HepG2 (cell line): ENCODE data around the gene DNAJC30. TPM values are rescaled to one million over a fixed set of nuclear protein-coding genes. Genes with fewer than 3 reads are reported as not detected.

ENCODE experiments used
- ATAC-seq: fragments of 200-7000 bp; cut with Tn5 transposase; 3 replicates; pipeline ENCODE4 v1.9.1; 2020; ENCODE audit warnings: mild to moderate bottlenecking, moderate library complexity
- BruUV-seq: library from RNA; stranded (reverse); fragments of 400-500 nt; replicated peaks from 2 replicates; lab custom pipeline; 2021; lab: Mats Ljungman, UMichigan
- CTCF ChIA-PET: fragments of 300-600 bp; formaldehyde crosslinking; extraction: SDS; loops from one replicate; lab custom pipeline; 2021; ENCODE audit warnings: low total read pairs, inconsistent platforms, low intra/inter-chr PET ratio; lab: Yijun Ruan, JAX
- POLR2A ChIA-PET: fragments of 350-600 bp; sonication (Branson Sonifier 250); formaldehyde crosslinking; loops from one replicate; lab custom pipeline; 2020; ENCODE audit warnings: antibody characterized with exemption, inconsistent platforms; lab: Yijun Ruan, JAX
- DNase-seq: peaks from one replicate; pipeline ENCODE4 v3.0.0-alpha.2; 2015; ENCODE audit warnings: low spot score
- FAIRE-seq: peaks from 3 replicates; lab custom pipeline; 2011; peaks lifted over from hg19 to GRCh38; lab: Jason Lieb, UNC
- H2AFZ ChIP-seq: one replicate; pipeline ENCODE4 v1.6.1; 2011; ENCODE audit warnings: low read length, inconsistent platforms
- H3K27ac ChIP-seq: fragments of 300-600 bp; 3 replicates; pipeline ENCODE4 v1.8.0; 2011; ENCODE audit warnings: mixed run types, mild to moderate bottlenecking, mixed read lengths, low read length, inconsistent platforms; ENCODE audit not compliant: insufficient read depth; ENCODE audit errors: extremely low read length
- H3K27me3 ChIP-seq, 2 experiments: fragments of 200-600 bp in 1 of 2; 2 replicates in 1 of 2; 3 replicates in 1 of 2; pipeline versions ENCODE4 v1.6.0 to v1.8.0; 2011; ENCODE audit warnings: low read length in 2 of 2, mild to moderate bottlenecking in 2 of 2, moderate library complexity in 2 of 2, inconsistent platforms in 1 of 2; ENCODE audit not compliant: insufficient read depth in 2 of 2, control insufficient read depth in 1 of 2
- H3K36me3 ChIP-seq, 2 experiments: fragments of 200-600 bp in 1 of 2; replicated peaks in 1 of 2; 2 replicates in 1 of 2; 3 replicates in 1 of 2; pipeline versions ENCODE4 v1.5.1 to v1.8.0; 2011; ENCODE audit warnings: low read length in 2 of 2, inconsistent platforms in 1 of 2; ENCODE audit not compliant: insufficient read depth in 2 of 2, control insufficient read depth in 1 of 2
- H3K4me1 ChIP-seq: 2 replicates; pipeline ENCODE4 v1.5.1; 2012; ENCODE audit warnings: low read length, inconsistent platforms; ENCODE audit not compliant: insufficient read depth
- H3K4me2 ChIP-seq: 2 replicates; pipeline ENCODE4 v1.6.0; 2011; ENCODE audit warnings: low read depth, low read length, inconsistent platforms
- H3K4me3 ChIP-seq, 3 experiments: fragments of 200-600 bp in 1 of 3; sonication (generic), shearing (Covaris generic) in 1 of 3; replicated peaks in 1 of 3; 2 replicates each; pipeline ENCODE4 v1.5.1; 2011 to 2016; ENCODE audit warnings: low read length in 3 of 3, inconsistent platforms in 2 of 3, low read depth in 2 of 3, mild to moderate bottlenecking in 2 of 3, control low read depth in 1 of 3, mixed read lengths in 1 of 3; ENCODE audit not compliant: insufficient read depth in 1 of 3
- H3K79me2 ChIP-seq: one replicate; pipeline ENCODE4 v1.6.1; 2011; ENCODE audit warnings: low read length, inconsistent platforms; ENCODE audit not compliant: insufficient read depth
- H3K9ac ChIP-seq: 2 replicates; pipeline ENCODE4 v1.6.0; 2011; ENCODE audit warnings: mild to moderate bottlenecking, low read depth, low read length, inconsistent platforms; ENCODE audit not compliant: insufficient read depth
- H3K9me3 ChIP-seq: 2 replicates; pipeline ENCODE4 v1.5.1; 2012; ENCODE audit warnings: mild to moderate bottlenecking, low read length
- H4K20me1 ChIP-seq: 2 replicates; pipeline ENCODE4 v1.6.0; 2011; ENCODE audit warnings: inconsistent platforms, mild to moderate bottlenecking, low read length, moderate library complexity; ENCODE audit not compliant: insufficient read depth
- ZSCAN12 ChIP-seq: sonication (generic); formaldehyde crosslinking; IDR thresholded peaks from 2 replicates; pipeline ENCODE4 v1.9.0; 2021; ENCODE audit warnings: mild to moderate bottlenecking, missing genetic modification reagents
- WGBS: methylation state at CpG from one replicate; pipeline ENCODE4 v1.1.6; 2017; ENCODE audit warnings: low lambda C conversion rate; 5-methylcytosine and 5-hydroxymethylcytosine counted together
- in situ Hi-C: cut with HindIII; loops from 2 replicates; pipeline ENCODE4 v1.10.0; 2017; ENCODE audit warnings: low pct_unique_long_range_greater_than_20kb; ENCODE audit not compliant: extremely low pct_ligation_motif_present
- intact Hi-C: fragments of 100-400 bp; cut with micrococcal nuclease; formaldehyde crosslinking; loops from one replicate; pipeline ENCODE4 v1.10.0; 2022; ENCODE audit not compliant: unreplicated experiment
- polyA plus RNA-seq, 8 experiments: library from polyadenylated mRNA; depleted of rRNA in 3 of 8; stranded (reverse) in 7 of 8; unstranded in 1 of 8; fragments of >200 nt; fragmentation: Illumina TruSeq in 4 of 8; extraction: Trizol in 4 of 8; gene quantifications; 2 replicates each; pipeline versions ENCODE4 v1.2.1 to v1.2.3, GENCODE V29; 2011 to 2016; ENCODE audit warnings: low read depth in 4 of 8, missing spikeins in 1 of 8, mixed read lengths in 1 of 8; ENCODE audit not compliant: insufficient read depth in 1 of 8
- total RNA-seq, 5 experiments: library from RNA; depleted of rRNA; stranded (reverse); fragments of >200 nt; fragmentation: Illumina TruSeq; extraction: Trizol; gene quantifications; 2 replicates each; pipeline ENCODE4 v1.2.3, GENCODE V29; 2016; ENCODE audit warnings: low read depth in 1 of 5
- TF ChIP-seq, protein P1 (sequence below): sonication (generic); formaldehyde crosslinking; IDR thresholded peaks from 2 replicates; pipeline ENCODE4 v1.4.0; 2020; ENCODE audit warnings: missing genetic modification reagents

The DNAJC30 gene
- total and polyA plus RNA-seq, 2 of the 13 experiments (the other 11 are each of a cell fraction or from before 2014, with no cell fraction given) = 3.3 to 3.8 TPM

DNA sequence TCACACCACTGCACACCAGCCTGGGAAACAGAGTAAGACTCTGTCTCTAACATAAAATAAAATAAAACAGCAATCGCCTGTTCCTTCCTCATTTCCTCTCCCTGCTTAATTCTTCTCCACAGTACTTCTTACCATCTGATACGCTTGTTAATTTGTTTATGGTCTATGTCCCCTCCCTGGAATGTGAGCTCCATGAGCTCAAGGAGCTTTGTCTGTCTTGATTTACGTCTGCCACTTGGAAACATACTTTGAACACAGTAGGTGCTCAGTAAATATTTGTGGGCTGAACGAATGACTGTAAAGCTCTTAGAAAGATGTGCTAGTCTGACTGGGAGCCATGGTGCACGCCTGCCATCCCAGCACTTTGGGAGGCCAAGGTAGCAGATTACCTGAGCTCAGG, 45.3 kb upstream of the DNAJC30 start:
- POLR2A ChIA-PET = interaction anchor here (0.7 to 1.3 kb wide), 4 partner anchors 10 to 124 kb away, joined by 3 to 5 read pairs (median 3); partner anchors contain the start of genes ABHD11 and MLXIPL
- H3K27ac ChIP-seq = no peak overlapping the region
- intact Hi-C loops = loop anchor here (5.0 kb wide), 1 partner anchor 116 kb away; no protein-coding TSS in a partner anchor

More for the DNA sequence above, 45.3 kb upstream of the DNAJC30 start:
- Histone ChIP-seq H3K36me3 (no peaks in the 10 kb centered on the region), H3K9ac (no peak overlapping the region), H3K4me1 (peaks cover 20% of the 10 kb centered on the region), H3K4me2 (no peak overlapping the region), H3K9me3 (no peaks in the 10 kb centered on the region), H3K4me3 (no peak overlapping the region), H4K20me1 (no peaks in the 10 kb centered on the region), H2AFZ (no peak overlapping the region), H3K27me3 (no peaks in the 10 kb centered on the region; a peak in 1 of 5 replicates), H3K79me2 (no peaks in the 10 kb centered on the region)
- BruUV-seq = no TSS peak
- TF ChIP-seq, protein P1, sequence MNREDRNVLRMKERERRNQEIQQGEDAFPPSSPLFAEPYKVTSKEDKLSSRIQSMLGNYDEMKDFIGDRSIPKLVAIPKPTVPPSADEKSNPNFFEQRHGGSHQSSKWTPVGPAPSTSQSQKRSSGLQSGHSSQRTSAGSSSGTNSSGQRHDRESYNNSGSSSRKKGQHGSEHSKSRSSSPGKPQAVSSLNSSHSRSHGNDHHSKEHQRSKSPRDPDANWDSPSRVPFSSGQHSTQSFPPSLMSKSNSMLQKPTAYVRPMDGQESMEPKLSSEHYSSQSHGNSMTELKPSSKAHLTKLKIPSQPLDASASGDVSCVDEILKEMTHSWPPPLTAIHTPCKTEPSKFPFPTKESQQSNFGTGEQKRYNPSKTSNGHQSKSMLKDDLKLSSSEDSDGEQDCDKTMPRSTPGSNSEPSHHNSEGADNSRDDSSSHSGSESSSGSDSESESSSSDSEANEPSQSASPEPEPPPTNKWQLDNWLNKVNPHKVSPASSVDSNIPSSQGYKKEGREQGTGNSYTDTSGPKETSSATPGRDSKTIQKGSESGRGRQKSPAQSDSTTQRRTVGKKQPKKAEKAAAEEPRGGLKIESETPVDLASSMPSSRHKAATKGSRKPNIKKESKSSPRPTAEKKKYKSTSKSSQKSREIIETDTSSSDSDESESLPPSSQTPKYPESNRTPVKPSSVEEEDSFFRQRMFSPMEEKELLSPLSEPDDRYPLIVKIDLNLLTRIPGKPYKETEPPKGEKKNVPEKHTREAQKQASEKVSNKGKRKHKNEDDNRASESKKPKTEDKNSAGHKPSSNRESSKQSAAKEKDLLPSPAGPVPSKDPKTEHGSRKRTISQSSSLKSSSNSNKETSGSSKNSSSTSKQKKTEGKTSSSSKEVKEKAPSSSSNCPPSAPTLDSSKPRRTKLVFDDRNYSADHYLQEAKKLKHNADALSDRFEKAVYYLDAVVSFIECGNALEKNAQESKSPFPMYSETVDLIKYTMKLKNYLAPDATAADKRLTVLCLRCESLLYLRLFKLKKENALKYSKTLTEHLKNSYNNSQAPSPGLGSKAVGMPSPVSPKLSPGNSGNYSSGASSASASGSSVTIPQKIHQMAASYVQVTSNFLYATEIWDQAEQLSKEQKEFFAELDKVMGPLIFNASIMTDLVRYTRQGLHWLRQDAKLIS (CRISPR knock-in tag) = no peak
- TF ChIP-seq ZSCAN12 (CRISPR knock-in tag) = no peak
- DNase-seq = no peak
- 12% methylated on average over 5 of the region's 5 CpGs for WGBS
- CTCF ChIA-PET = no interaction called here
- no peak for ATAC-seq
- no peak for FAIRE-seq
- in situ Hi-C loops = no loop called here
